ENCODE data around the gene MGAT5.

- TF ChIP-seq ZFP30 (CRISPR knock-in tag; IDR thresholded peaks at IDR 0.05) (no peak), PATZ1 (CRISPR knock-in tag; IDR thresholded peaks at IDR 0.05; ENCODE audit: borderline replicate concordance) (no peak), ARNTL (CRISPR knock-in tag; IDR thresholded peaks at IDR 0.05; ENCODE audit: borderline replicate concordance, low read depth) (no peak), CSRNP3 (CRISPR knock-in tag; IDR thresholded peaks at IDR 0.05) (no peak), POU6F1 (CRISPR knock-in tag; IDR thresholded peaks at IDR 0.05; ENCODE audit: borderline replicate concordance, low read depth) (no peak), OSR1 (CRISPR knock-in tag; IDR thresholded peaks at IDR 0.05) (no peak), ZNF8 (CRISPR knock-in tag; IDR thresholded peaks at IDR 0.05) (no peak), ZFP3 (CRISPR knock-in tag; IDR thresholded peaks at IDR 0.05) (no peak), CREB5 (CRISPR knock-in tag; IDR thresholded peaks at IDR 0.05; ENCODE audit: low read depth) (no peak)
Measured at GRCh38 chr2:134386310-134386709, 132.4 kb downstream of the MGAT5 start.
